Measurements from ENCODE around the gene FBF1. TPM values are rescaled to one million over a fixed set of nuclear protein-coding genes. Genes with fewer than 3 reads are reported as not detected.
A peak's percentile ranks its signal among the peaks of the same experiment; 100 is the strongest.
"Not testable (repeated sequence)": the region's sequence is repeated elsewhere in the genome, so short reads cannot be mapped to it uniquely, and the experiment has no call there.

FBF1 gene
- total RNA-seq, 2 experiments from 2014 or later, result 16.2 to 18.0 TPM

DNA sequence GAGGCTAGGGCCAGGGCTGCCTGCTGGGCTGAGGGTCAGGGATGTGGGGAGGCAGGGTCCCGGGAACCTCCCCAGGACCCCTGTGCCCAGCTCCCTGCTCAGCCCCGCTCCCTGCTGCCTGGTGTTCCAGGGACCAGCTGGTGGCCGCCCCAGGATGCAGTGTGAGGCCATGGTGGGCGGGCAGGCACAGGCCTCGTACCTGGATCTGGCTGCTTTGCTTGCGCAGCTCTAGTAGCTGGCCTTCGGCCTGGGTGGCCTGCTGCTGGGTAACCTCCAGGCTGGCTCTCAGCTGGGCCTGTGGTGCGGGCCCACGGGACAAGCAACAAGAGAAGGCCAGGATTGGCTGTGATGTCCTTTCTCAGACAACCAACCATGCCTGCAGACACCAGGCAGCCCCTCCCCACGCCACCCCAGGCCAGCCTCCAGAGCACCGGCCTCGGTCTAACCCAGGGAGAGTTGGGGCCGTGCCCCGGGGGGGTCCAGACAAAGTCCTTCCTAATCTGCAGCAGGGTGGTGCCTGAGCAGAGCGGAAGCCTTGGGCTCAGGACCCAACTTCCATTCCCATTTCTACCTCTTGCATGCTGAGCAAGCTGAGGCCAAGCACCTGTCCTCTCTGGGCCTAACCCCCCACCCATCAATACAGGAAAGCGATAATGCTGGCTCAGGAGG lies 48.2 kb downstream of the FBF1 start:
- Mint-ChIP-seq H3K27me3 (no peaks in the 10 kb centered on the region), H3K27ac (no peak overlapping the region), H3K36me3 (ENCODE audit: low read depth) (peaks cover 9% of the 10 kb centered on the region), H3K4me3 (no peak overlapping the region), H3K9me3 (ENCODE audit: low read depth) (no peaks in the 10 kb centered on the region), H3K4me1 (peaks cover 19% of the 10 kb centered on the region)
- POLR2A ChIA-PET, result interaction anchor here (0.6 kb wide), 1 partner anchor 226 kb away, joined by 3 read pairs; the partner anchor contains the start of genes RECQL5 and SAP30BP
- CTCF ChIA-PET, result interaction anchor here (1.2 to 2.0 kb wide), 2 partner anchors 12 to 16 kb away, joined by 5 to 7 read pairs; partner anchors contain the start of gene MRPL38
- ATAC-seq (no peak), DNase-seq (no peak)
- intact Hi-C loops (cut with DNase I, micrococcal nuclease), result no loop called here

DNA sequence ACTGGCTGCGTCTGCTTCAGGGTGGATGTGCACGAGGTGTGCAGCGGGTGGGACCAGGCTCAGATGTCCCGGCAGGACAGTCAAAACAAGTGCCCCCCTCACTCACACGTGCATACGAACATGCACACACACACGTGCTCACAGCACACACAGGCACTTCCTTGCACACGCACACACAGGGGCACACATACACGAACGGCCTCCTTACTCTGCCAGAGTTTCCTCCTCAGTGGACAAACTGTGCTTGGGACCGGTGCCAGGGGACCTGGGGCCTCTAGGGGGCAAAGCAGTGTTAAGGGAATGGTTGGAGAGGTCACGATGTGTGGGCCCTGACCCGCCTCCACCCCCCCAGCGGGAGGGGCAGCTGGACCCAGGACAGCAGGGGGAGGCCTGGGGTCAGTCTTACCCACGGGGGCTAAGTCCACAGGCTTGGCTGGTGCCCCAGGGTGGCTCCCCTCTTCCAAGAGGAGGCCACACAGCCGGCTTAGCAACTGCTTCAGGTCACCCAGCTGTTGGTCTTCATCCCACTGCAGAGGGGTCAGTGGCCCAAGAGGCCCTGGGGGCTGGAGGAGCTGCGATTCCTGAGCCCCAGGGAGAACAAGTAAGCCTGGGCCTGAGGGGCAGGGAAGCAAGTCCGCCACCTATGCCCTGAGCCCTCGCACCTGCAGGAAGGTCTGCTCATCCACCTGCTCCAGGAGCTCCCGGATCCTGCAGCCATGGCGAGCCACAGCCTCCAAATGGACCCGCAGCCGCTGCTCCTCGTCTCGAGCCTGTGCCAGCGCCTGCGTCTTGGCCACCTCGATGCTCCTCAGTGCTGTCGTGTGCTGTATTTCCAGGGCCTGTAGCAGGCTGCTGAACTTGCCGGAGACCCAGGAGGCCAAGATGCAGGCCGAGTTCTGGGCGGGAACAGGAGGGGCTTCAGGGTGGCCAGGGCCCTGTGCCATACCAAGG lies 49.0 kb downstream of the FBF1 start:
- no peak overlapping the region for H3K4me3 Mint-ChIP-seq
- no peaks in the 10 kb centered on the region for H3K27me3 Mint-ChIP-seq
- ChIA-PET CTCF (interaction anchor here (0.6 to 2.0 kb wide), 3 partner anchors 15 to 548 kb away, joined by 3 to 5 read pairs (median 3); no protein-coding TSS in a partner anchor), POLR2A (interaction anchor here (0.6 kb wide), 1 partner anchor 225 kb away, joined by 3 read pairs; the partner anchor contains the start of genes RECQL5 and SAP30BP)
- peaks cover 9% of the 10 kb centered on the region for H3K36me3 Mint-ChIP-seq (ENCODE audit: low read depth)
- H3K4me1 Mint-ChIP-seq, result peaks cover 15% of the 10 kb centered on the region
- intact Hi-C loops (cut with DNase I, micrococcal nuclease), result no loop called here
- ATAC-seq (no peak), DNase-seq (no peak)
- H3K27ac Mint-ChIP-seq, result no peak overlapping the region
- no peaks in the 10 kb centered on the region for H3K9me3 Mint-ChIP-seq (ENCODE audit: low read depth)

DNA sequence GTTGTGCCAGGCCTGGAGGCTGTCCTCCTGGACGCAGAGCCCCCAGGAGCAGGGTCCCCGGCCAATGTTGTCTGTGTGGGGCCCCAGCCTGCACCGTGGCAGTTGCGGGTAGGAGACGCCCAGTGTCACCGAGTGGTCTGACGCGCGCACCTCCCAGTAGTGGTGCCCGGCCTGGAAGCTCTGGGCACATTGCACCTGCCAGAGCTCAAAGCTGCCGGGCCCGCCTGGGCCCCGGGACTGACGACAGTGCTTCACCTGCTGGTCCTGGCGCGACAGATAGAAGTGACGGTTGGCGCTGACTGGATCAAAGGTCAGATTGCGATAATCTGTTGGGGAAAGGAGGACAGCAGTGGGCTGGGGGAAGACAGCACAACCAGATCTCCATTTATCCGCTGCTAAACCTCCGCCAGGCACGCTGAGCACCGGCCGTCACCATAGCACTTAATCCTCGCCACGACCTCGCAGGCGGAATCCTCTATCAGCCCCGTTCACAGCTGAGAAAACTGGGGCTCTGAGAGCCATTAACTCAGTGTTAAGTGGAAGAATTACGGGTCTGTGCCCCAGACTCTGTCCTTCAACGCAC lies 49.7 kb downstream of the FBF1 start:
- POLR2A ChIA-PET, result no interaction called here
- Mint-ChIP-seq H3K4me3 (no peak overlapping the region), H3K4me1 (peaks cover 15% of the 10 kb centered on the region), H3K27me3 (no peaks in the 10 kb centered on the region), H3K9me3 (ENCODE audit: low read depth) (no peaks in the 10 kb centered on the region), H3K27ac (no peak overlapping the region), H3K36me3 (ENCODE audit: low read depth) (peaks cover 9% of the 10 kb centered on the region)
- intact Hi-C loops (cut with DNase I, micrococcal nuclease), result no loop called here
- CTCF ChIA-PET, result interaction anchor here (1.3 to 2.0 kb wide), 2 partner anchors 14 to 29 kb away, joined by 3 to 5 read pairs; no protein-coding TSS in a partner anchor
- DNase-seq (no peak), ATAC-seq (no peak)

DNA sequence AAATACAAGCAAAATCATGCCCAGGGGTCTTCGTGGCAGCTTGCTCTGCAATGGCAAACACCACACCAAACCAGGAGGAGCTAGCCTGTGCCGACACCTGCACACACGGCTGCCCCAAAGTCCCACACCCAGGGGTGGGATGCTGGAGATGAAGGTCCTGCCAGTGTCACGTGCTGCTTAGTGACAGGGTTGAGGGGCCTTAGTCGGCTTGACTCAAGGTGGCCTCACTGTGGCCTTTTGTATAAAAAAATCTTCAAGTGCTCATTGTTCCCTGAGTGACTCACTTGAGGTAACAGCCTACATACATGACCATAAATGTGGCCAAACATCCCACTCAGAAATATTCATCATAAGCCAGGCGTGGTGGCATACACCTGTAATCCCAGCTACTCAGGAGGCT lies 51.4 kb downstream of the FBF1 start:
- no peak for DNase-seq
- intact Hi-C loops (cut with DNase I, micrococcal nuclease), result loop anchor here in 1 of 2 experiments (2.0 kb wide), 1 partner anchor 23 kb away; no protein-coding TSS in a partner anchor
- Mint-ChIP-seq H3K36me3 (ENCODE audit: low read depth) (peaks cover 5% of the 10 kb centered on the region), H3K4me3 (no peak overlapping the region), H3K27ac (no peak overlapping the region), H3K27me3 (no peaks in the 10 kb centered on the region), H3K4me1 (peaks cover 7% of the 10 kb centered on the region), H3K9me3 (ENCODE audit: low read depth) (no peaks in the 10 kb centered on the region)
- ATAC-seq, result peak; percentile 72
- CTCF ChIA-PET, result interaction anchor here (0.5 to 1.6 kb wide), 5 partner anchors 12 to 495 kb away, joined by 3 to 4 read pairs (median 3); partner anchors contain the start of gene SPHK1
- POLR2A ChIA-PET, result no interaction called here

DNA sequence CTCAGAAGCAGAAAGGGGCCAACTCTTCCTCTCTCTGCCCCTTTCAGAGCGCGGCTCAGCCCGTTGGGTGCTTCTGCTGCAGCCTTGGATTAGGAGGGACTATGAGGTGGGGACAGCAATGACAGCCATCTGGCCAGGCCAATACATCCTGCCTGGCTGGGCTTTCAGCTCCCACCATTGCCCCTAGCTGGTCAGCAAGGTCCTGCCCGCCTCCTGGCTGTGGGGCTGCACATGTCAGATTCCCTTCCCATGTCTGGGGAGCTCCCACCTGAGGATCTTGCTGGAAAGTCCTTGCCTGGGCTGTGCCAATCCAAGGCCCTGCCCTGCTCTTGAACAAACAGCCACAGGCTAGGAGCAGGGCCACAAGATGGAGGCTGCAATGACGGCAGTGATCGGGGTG lies 52.4 kb downstream of the FBF1 start:
- no peaks in the 10 kb centered on the region for H3K4me1 Mint-ChIP-seq
- ATAC-seq, result no peak
- H3K27me3 Mint-ChIP-seq, result no peaks in the 10 kb centered on the region
- ChIA-PET POLR2A (interaction anchor here (1.2 kb wide), 1 partner anchor 9 kb away, joined by 3 read pairs; no protein-coding TSS in a partner anchor), CTCF (no interaction called here)
- no peaks in the 10 kb centered on the region for H3K9me3 Mint-ChIP-seq (ENCODE audit: low read depth)
- peaks cover 2% of the 10 kb centered on the region for H3K36me3 Mint-ChIP-seq (ENCODE audit: low read depth)
- intact Hi-C loops (cut with DNase I, micrococcal nuclease), result loop anchor here in 1 of 2 experiments (2.0 kb wide), 1 partner anchor 22 kb away; no protein-coding TSS in a partner anchor
- DNase-seq, result no peak
- peak overlapping the region; percentile 10 for H3K27ac Mint-ChIP-seq
- H3K4me3 Mint-ChIP-seq, result no peak overlapping the region

DNA sequence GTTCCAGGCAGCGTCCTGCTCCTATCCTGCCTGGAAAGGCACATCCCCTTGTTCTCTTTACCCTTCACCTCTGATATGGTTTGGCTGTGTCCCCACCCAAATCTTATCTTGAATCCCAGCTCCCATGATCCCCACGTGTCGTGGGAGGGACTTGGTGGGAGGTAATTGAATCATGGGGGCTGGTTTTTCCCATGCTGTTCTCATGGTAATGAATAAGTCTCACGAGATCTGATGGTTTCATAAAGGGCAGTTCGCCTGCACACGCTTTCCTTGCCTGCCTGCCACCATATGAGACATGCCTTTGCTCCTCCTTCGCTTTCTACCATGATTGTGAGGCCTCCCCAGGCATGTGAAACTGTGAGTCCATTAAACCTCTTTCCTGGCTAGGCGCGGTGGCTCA lies 55.0 kb downstream of the FBF1 start:
- H3K9me3 Mint-ChIP-seq (ENCODE audit: low read depth); H3K27me3 Mint-ChIP-seq; ATAC-seq; H3K4me3 Mint-ChIP-seq; POLR2A ChIA-PET; intact Hi-C loops (cut with DNase I, micrococcal nuclease); DNase-seq; H3K4me1 Mint-ChIP-seq; H3K36me3 Mint-ChIP-seq (ENCODE audit: low read depth); H3K27ac Mint-ChIP-seq: not testable (repeated sequence)
- CTCF ChIA-PET, result interaction anchor here (0.7 to 1.8 kb wide), 2 partner anchors 10 to 24 kb away, joined by 3 to 5 read pairs; no protein-coding TSS in a partner anchor

DNA sequence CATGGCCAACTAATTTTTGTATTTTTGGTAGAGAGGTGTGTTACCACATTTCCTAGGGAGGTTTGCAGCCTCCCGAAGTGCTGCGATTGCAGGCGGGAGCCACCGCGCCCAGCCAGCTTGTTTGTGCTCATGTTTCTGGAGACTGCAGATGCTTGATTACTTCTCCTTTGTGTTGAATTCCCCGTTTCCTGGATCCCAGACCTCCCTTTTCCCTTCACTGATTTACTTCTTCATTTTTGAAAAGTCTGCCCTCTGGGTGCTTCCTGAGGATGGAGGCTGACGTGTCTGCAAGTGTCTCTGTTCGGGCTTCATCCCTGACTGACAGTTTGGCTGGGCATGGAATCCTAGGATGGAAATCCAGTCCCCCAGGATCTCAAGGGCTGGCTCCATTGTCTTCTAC lies 55.4 kb downstream of the FBF1 start:
- no peak overlapping the region for H3K27ac Mint-ChIP-seq
- H3K4me1 Mint-ChIP-seq, result no peaks in the 10 kb centered on the region
- no peaks in the 10 kb centered on the region for H3K36me3 Mint-ChIP-seq (ENCODE audit: low read depth)
- intact Hi-C loops (cut with DNase I, micrococcal nuclease), result no loop called here
- ATAC-seq (no peak), DNase-seq (no peak)
- H3K9me3 Mint-ChIP-seq (ENCODE audit: low read depth), result no peaks in the 10 kb centered on the region
- CTCF ChIA-PET, result interaction anchor here (1.2 to 1.8 kb wide), 2 partner anchors 10 to 24 kb away, joined by 4 to 5 read pairs; no protein-coding TSS in a partner anchor
- no peak overlapping the region for H3K4me3 Mint-ChIP-seq
- POLR2A ChIA-PET, result no interaction called here
- H3K27me3 Mint-ChIP-seq, result no peaks in the 10 kb centered on the region

DNA sequence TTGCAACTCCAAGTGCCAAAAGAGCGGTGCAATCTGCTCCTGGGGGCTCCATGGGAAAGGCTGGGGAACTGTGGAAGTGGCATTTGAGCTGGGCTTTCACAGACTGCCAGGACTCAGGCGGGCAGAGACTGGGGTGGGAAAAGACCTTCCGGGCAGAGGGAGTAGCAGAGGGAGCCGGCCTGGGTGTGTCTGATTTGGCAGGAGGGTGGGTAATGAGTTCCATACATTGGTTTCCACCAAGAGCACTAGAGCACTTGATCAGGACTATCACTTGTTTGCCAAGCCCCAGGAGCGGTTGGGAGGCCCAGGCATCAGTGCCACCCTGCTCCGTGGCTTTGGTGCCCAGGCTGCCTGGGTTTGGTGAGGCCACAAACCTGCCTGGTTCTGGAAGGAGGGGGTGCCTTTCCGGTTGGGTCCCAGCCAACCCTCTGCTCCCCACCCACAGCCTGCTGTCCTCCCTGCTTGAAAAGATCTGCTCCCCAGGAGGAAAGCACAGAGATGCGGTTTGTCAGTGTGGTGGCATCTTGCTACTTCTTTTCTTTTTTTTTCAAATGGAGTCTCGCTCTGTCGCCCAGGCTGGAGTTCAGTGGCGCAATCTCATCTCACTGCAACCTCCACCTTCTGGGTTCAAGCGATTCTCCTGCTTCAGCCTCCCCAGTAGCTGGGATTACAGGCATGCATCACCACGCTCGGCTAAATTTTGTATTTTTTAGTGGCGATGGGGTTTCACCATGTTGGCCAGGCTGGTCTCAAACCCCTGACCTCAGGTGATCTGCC lies 59.0 kb downstream of the FBF1 start:
- Mint-ChIP-seq H3K9me3 (ENCODE audit: low read depth) (no peaks in the 10 kb centered on the region), H3K36me3 (ENCODE audit: low read depth) (peaks cover 4% of the 10 kb centered on the region), H3K27me3 (peaks cover 2% of the 10 kb centered on the region), H3K4me1 (peaks cover 7% of the 10 kb centered on the region), H3K4me3 (no peak overlapping the region), H3K27ac (peak overlapping the region; percentile 16)
- POLR2A ChIA-PET, result no interaction called here
- intact Hi-C loops (cut with DNase I, micrococcal nuclease), result no loop called here
- CTCF ChIA-PET, result interaction anchor here (0.5 to 1.1 kb wide), 4 partner anchors 8 to 440 kb away, joined by 3 to 5 read pairs (median 4); no protein-coding TSS in a partner anchor
- no peak for DNase-seq
- no peak for ATAC-seq

DNA sequence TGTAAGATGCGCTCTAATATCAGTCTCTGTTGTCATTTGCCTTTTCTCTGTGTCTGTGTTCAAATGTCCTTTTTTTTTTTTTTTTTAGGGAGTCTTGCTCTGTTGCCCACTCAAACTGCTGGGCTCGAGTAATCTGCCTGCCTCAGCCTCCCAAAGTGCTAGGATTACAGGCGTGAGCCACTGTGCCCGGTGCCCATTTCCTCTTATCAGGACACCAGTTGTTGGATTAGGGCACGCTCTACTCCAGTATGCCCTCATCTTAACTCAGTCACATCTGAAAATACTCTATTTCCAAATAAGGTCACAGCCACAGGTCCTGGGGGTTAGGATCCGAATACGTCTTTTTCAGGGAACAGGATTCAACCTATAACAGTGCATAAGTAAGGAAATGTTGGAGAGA lies 60.6 kb downstream of the FBF1 start:
- Mint-ChIP-seq H3K4me3 (peak overlapping the region; percentile 12), H3K27ac (no peak overlapping the region), H3K9me3 (ENCODE audit: low read depth) (no peaks in the 10 kb centered on the region), H3K36me3 (ENCODE audit: low read depth) (peaks cover 8% of the 10 kb centered on the region), H3K4me1 (peaks cover 20% of the 10 kb centered on the region), H3K27me3 (peaks cover 2% of the 10 kb centered on the region)
- intact Hi-C loops (cut with DNase I, micrococcal nuclease), result no loop called here
- ChIA-PET POLR2A (interaction anchor here (0.7 kb wide), 1 partner anchor 853 kb away, joined by 3 read pairs; no protein-coding TSS in a partner anchor), CTCF (interaction anchor here (0.7 to 2.5 kb wide), 4 partner anchors 16 to 524 kb away, joined by 3 to 13 read pairs (median 5); partner anchors contain the start of gene TRIM65)
- ATAC-seq, result no peak
- no peak for DNase-seq
